ENCODE data around the gene RBM19.
"Not testable (repeated sequence)": the region's sequence is repeated elsewhere in the genome, so short reads cannot be mapped to it uniquely, and the experiment has no call there.

The RBM19 gene

GRCh38 chr12:113903381-113903863 lies 62.7 kb downstream of the RBM19 start:
- peak; percentile 4 for DNase-seq (ENCODE audit: low spot score)

- DNase-seq (ENCODE audit: low spot score): not testable (repeated sequence)
These were observed 64.8 kb downstream of the RBM19 start for GRCh38 chr12:113901319-113901718.

DNA sequence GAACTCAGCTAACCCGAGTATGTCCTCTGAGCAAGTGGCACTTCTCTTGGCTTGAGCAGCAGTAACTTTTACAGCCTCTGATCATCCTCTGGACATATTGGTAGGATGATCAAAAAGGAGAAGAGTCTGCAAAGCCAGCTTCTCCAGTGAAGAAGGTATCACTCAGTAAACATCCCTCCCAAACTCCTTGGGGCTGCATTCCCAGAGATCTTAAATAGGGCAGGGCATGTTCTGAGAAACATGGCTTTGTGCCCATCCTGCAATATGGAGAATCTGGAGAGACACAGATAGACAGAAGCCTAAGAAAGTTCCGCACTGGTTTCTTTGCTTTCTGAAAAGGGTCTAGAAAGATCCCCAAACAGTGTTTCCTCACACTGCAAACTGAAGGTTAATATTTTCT lies 65.4 kb downstream of the RBM19 start:
- no peak for DNase-seq (ENCODE audit: low spot score)

GRCh38 chr12:113899561-113900471 lies 66.3 kb downstream of the RBM19 start:
- peak; percentile 51 for DNase-seq (ENCODE audit: low spot score)

- no peak for DNase-seq (ENCODE audit: low spot score)
These were observed 67.0 kb downstream of the RBM19 start for GRCh38 chr12:113899042-113899560.

DNA sequence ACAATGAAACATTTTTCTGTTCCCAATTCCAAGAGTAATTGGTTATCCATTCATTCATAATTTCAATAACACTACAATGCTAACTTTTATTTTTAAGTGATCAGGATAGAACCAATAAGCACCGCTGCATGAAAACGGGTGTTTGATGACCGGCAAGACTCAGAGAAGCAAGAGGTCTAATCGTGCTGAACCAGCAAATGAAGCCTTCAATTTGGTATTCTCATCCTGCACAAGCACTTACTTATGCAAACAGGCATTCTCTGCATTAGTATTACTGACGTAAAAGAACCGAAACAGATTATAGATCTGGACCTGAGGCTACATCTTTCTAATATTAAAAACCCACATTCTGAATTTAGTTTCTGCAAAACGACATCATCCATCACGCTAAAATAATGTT lies 67.7 kb downstream of the RBM19 start:
- DNase-seq (ENCODE audit: low spot score): no peak

- no peak for DNase-seq (ENCODE audit: low spot score)
These were observed 68.7 kb downstream of the RBM19 start for GRCh38 chr12:113897406-113897805.

DNA sequence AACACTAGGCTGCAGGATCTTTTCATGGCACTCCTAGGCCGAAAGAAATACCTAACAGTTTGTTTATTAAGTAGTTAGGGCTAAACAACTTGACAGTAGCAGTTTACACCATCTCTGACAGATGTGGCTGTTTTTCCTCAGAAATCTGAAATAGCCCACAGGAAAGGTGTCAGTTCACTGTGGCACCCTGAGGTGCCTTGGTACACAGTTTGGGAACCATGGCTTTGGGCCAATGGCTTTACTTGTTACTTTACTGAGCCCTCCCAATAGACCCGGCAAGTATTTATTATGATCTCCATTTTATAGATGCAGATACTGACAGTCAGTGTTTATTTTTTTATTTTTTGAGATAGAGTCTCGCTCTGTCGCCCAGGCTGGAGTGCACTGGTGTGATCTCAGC lies 69.3 kb downstream of the RBM19 start:
- no peak for DNase-seq (ENCODE audit: low spot score)

GRCh38 chr12:113896194-113896593 lies 69.9 kb downstream of the RBM19 start:
- no peak for DNase-seq (ENCODE audit: low spot score)

DNA sequence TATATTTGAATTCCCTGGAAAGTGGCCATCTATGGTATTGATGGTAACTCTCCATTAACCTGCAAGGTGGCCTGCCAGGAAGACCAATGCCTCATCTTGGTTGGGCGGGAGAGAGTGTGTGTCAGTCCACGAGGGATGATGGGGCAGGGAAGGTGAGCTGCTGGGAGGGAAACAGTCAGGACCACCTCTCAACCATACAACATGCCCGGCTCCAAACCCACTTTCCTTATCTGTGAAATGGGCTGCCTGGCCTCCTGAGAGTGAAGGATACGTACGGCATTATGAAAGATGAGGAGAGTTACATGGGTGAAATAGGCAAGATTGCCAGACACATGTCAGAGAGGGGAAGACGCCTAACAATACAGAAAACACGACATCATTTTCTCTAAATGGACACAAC lies 70.9 kb downstream of the RBM19 start:
- no peak for DNase-seq (ENCODE audit: low spot score)

DNA sequence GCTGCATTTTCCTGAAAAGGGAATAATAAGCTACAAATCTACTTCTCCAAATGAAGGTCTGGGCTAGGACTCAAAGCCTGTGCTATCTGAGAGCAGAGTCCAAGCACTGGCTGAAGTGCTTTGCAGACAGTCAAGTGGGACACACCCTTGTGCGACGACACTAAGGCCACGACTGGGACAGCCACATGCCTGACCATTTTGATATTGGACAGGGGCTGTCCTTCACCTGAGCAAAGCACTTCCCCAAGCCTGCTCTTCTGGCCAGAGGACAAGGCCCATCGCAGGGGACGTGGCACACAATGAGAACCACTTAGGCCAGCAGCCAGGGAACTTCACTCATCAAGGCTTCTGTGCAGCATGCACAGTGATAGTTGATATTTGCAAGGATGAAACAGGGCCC lies 71.4 kb downstream of the RBM19 start:
- no peak for DNase-seq (ENCODE audit: low spot score)

DNA sequence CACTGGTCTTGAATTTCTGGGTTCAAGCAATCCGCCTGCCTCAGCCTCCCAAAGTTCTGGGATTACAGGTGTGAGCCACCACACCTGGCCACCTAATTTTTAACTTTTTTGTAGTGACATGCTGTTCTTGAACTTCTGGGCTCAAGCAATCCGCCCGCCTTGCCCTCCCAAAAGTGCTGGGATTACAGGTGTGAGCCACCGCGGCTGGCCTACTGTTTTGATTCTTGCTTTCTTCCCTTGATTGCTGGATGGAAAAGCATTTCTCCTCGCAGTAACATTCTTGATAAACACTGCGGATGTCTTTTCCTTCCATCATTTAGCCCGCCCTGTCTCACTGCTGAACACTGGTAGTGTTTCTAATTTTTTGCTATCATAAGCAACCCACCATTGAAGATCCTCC lies 72.9 kb downstream of the RBM19 start:
- no peak for DNase-seq (ENCODE audit: low spot score)

GRCh38 chr12:113892556-113892955 lies 73.6 kb downstream of the RBM19 start:
- no peak for DNase-seq (ENCODE audit: low spot score)

DNA sequence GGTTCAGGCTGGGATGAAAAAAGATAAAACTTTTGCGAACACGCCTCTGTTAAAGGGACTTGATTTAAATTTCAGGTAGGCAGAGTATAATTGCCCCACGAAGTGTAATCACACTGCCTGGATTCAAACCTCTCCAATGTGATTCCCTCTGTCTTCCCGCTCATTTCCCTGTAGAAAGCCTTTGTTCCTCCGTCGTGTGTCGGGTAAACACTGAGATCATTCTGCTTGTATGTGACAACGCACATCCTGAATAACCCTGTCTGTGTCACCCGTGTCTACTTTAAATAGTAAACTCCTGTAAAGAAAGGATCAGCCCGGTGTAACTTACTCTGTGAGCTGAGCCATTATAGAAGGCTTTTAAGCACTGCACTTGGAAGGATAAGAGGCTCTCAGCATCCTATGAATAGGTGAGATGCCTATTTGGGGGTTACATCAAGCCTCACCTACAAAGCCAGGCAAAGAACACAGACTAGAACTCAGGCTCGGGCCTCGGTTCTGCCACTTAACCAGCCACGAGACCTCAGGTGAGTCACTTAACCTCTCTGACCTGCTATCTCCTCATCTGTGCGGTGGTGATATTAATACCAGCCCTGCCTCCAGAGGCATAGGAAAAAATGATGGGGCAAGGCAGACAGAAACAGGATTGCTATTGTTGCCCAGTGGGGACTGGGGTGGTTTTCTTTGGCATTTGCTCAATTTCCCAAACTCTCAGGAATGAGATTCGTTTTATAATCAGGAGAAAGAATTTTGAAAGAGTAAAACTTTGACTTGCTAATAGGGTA lies 74.2 kb downstream of the RBM19 start:
- no peak for DNase-seq (ENCODE audit: low spot score)

DNA sequence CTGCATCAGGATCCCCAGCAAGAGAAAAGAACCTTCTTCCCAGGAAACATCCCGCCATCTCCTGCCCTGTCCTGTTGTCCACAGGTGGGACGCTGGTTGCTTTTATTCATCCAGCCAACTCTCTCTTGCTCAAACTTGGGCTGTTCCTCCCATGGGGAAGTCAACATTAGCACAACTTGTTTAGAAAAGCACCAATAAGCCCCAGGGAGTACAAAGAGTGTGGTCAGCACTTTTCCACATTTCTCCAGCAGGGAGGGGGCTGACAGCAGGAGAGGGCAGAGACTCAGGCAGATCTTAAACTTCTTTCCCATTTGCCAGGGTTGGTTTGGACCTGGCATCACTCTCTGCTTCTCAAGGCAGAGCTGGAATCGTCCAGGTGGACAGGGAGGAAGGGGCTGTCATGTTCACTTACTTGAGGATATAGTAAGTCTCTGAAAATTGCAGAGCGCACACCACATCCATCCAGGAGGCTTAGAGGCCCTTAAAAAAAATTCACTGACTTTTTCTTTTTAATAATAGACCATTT lies 74.9 kb downstream of the RBM19 start:
- DNase-seq (ENCODE audit: low spot score): no peak

DNA sequence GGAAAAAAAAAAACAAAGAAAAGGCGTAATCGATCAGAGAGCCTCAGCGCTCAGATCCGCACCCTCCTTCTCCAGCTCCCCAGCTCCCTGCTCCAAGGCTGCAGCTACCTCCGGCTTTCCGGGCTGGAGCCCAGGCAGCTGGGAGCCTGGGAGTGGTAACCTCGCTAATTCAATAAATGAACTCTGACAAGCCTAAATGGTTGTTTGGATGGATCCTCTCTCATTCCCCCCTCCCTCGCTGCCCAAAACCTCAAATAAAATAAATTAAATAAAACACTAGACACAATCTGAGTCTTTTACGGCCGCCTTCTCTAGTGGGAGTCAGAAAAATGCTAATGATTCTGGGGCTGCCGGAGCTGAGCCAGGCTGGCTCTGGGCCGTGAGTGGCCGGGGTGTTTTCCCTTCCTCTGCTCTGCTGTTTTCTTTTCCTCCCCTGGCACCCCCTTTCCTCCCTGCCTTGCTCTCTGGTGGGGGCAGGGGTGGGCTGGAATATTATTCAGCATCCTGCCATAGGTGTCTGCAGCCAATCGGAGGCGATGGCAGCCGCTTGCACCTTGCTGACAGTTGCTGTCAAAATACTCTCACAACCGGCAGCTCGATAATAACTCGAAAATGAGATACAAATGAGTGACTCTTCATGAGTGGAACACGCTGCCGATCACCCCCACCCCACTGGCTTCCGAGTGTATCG lies 76.1 kb downstream of the RBM19 start:
- DNase-seq (ENCODE audit: low spot score): no peak

DNA sequence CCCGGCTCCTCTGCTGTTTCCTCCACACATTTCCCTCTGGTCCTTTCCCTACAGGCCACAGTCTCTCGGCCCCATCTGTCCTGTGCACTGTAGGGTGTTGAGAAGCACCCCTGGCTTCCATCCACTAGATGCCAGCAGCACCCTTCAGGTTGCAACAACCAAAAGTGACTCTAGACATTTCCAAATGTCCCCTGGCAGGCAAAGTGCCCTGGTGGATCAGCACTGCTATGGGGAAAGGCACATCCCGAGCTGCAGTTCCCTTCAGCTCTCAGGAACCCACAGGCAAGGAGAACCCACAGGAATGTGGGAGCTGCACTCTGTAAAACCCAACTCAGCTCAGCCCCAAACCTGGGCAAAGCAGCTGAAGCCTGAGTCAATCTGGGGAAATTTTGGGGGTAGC lies 77.0 kb downstream of the RBM19 start:
- no peak for DNase-seq (ENCODE audit: low spot score)

GRCh38 chr12:113888435-113888834 lies 77.7 kb downstream of the RBM19 start:
- no peak for DNase-seq (ENCODE audit: low spot score)

GRCh38 chr12:113887906-113888305 lies 78.2 kb downstream of the RBM19 start:
- no peak for DNase-seq (ENCODE audit: low spot score)

DNA sequence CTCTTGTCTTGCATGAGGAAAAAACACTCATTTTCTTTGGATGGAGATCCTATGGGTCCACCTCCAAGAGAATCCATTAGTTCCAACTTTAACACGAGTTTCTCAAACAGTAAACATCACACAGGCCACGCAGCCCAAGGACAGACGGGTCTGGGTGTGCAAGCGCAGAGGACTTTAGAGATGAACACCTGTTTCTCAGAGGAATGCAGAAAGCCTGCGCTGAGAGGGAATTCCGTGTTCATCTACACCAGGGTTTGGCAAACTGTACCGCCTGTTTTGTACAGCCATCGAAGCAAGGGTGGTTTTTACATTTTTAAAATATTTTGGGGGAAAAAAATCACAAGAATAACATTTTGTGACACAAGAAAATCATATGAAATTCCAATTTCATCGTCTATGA lies 79.4 kb downstream of the RBM19 start:
- no peak for DNase-seq (ENCODE audit: low spot score)

GRCh38 chr12:113884392-113884791 lies 81.7 kb downstream of the RBM19 start:
- no peak for DNase-seq (ENCODE audit: low spot score)

DNA sequence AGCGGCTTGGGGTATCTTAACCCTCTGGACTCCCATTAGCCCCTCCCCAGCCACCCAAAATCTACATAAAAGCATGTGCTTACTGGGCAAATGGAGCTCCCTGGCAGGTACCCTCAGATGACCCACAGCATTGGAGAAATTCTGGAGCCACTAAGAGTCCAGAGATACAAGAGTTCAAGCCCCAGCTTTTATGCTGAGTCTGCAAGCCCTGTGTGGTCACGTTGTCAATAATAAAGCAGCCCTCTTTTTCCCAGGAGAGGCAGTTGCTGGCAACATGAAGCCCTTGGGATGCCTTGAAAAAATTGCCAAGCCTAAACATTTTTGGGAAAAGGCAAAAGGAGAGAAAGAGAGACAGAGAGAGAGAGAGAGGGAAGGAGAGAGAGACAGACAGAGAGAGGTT lies 83.4 kb downstream of the RBM19 start:
- DNase-seq (ENCODE audit: low spot score): no peak
